HG02981 (cell line): ENCODE data around the gene PGK2.
"Not testable (repeated sequence)": the region's sequence is repeated elsewhere in the genome, so short reads cannot be mapped to it uniquely, and the experiment has no call there.

Source experiments
- ATAC-seq: cut with Tn5 transposase; IDR thresholded peaks from one replicate; pipeline ENCODE4 v1.9.1; 2021; ENCODE audit warnings: mild to moderate bottlenecking, moderate library complexity; ENCODE audit not compliant: unreplicated experiment

Gene PGK2

DNA sequence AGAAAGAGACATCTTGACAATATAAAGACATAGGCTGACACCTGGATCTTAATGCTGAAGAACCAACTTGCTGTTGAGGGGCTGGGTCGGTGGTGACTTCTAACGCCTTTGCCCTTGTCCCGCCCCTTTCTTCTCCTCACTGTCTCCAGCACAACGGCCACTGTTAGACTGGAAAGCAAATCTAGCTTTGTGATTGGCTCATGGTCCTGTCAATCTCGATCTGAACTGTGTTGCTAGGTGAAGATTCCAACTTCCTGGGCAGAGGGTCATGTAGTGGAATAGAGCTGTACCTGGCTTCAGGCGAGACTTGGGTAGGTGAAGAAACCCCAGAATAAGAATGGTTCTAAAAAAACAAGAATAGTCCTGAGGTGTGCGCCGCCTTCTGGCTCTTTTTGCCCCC is at the start of gene PGK2:
Gene PGK2, minus strand, starts transcription at position 110 of the 400 bp plus-strand sequence. Its CDS starts 98 bp downstream, at position 12.
- no peak for ATAC-seq

DNA sequence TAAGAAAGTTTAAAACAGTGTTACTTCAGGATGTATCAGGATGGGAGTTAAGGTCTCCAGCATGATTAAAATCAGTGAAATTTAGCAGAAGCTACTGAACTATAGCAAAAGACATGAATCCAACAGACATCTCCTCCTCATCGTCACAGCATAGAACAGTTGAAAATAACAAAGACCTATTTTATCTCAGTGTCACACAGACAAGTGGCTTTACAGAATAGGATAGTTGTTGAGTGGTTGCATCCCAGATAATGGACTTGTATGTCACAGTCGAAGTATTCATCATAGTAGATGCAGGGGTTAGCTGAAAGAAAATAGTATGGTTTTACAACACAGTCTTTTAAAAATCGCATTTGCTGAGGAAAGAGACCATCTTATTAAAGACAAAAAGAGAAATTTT is 48.1 kb upstream of the PGK2 start:
- no peak for ATAC-seq

DNA sequence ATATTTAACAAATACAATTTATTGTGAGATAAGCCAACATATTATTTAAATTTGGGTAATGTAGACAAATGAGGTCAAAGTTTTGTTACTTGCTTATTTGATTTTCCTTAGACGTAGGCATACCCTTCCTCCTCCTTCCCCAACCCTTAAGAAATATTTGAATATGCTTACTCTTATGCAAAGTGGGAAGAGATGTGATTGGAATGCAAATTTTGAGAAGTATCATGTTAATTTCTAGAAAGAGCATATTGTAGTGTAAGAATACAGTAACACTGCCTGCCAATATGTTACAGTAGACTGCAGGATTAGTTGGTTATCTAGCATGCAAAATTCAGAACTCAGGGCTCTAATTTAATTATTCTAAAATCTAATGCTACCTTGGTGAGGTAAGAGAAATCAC is 46.3 kb upstream of the PGK2 start:
- ATAC-seq: no peak

DNA sequence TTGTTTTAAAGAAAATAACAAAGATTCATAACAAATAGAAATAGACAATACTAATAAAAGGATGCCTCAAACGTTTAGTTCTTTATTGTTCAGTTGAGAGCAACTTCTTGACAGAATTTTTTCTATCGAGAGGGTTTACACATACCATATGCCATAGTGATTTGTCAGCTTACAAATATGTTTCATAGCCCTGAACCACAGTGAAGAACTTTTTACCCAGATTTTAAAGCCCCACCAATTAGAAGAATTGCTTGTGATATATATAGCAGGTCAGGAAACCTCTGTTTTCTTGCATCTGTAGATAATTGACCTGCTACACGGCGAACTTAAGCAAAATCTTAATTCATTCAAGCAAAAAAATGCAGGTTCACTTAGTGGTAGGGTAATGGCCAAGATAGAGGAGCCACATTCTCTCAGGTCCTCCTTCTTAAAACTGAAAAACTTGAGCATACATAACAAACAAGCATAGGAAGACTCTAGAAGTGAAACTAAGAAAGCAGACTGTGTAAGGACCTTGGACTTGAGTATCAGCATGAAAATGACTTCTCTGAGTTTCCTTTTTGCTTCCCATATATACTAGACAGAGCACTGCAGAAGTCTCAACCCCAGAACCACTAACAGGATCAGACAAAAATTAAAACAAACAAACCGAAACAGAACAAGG is 39.8 kb upstream of the PGK2 start:
- ATAC-seq: peak; percentile 99

DNA sequence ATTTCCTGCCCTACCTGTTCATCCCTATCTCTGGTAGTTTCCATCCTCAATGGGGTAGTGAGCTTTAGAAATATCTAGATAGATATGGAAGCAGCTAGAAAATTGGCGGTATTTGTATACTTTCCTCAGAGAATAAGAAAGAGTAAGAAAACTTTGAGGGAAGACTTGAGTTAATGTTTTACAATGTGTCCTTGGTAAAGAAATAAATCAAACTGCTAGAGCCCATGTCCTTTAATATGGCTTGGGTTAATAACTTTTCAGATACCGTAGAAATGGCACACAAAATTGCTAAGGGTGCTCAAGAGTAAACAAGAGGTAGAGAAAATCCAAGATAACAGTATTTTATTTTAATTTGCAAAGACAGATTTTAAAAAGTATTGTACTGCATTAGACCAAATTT is 28.1 kb upstream of the PGK2 start:
- no peak for ATAC-seq

DNA sequence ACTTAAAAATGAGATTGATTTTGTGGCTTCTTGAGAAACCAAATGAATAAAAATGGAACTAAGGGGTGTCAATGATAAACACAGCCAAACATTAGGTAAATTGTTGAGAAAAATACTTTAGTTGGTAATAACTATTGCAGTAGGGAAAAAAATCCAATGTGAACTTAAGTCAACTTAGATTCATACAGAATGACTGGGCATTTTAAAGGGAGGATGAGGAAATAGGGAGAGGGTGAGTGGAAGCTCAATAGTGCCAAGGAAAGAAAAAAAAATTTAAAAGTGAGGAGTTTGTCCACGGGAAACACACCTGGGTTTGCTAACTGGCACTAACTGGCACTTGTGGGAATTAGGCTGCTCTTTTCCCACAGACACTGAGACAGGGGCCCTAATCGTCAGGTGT is 26.2 kb upstream of the PGK2 start:
- ATAC-seq: no peak

DNA sequence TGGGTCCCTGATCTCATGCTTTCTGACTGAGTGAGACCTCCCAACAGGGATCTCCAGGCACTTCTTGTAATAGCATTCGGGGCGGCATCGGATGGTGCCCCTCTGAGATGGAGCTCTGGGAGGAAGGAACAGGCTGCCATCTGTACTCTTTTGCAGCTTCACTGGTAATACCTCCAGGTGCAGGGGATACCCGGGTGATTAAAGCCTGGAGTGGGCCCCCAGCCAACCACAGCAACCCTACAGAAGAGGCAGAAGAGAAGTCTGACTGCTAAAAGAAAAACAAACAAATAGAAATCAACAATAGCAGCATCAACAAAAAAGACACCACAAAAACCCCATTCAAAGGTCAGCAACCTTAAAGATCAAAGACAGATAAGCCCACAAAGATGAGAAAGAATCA is 19.1 kb upstream of the PGK2 start:
- ATAC-seq: no peak

DNA sequence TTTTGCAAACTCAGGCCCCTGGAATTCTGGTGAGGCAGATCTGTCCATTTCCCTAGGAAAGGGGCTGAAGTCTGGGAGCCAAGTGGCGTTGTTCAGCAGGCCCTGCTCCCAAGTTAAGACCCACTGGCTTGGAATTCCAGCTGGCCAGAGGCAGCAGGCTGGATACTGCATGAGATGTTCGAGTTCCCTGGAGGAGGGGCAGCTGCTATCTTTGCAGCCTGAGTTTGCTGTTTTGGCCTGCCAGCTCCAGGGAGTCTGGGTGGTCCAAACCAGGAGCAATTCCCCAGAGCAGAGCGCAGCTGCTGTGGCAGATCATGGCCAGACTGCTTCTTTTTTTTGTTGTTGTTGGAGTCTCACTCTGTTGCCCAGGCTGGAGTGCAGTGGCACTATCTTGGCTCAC is 18.2 kb upstream of the PGK2 start:
- no peak for ATAC-seq

DNA sequence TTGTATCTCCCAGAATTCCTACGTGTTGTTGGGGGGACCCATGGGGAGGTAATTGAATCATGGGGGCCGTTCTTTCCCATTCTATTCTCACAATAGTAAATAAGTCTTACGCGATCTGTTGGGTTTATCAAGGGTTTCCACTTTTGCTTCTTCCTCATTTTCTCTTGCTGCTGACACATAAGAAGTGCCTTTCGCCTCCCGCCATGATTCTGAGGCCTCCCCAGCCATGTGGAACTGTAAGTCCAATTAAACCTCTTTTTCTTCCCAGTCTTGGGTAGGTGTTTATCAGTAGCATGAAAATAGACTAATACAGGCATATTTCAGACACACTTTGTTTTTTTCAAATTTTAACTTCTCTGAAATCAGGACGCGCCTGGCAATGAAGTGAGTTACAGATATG is 14.4 kb upstream of the PGK2 start:
- ATAC-seq: no peak

DNA sequence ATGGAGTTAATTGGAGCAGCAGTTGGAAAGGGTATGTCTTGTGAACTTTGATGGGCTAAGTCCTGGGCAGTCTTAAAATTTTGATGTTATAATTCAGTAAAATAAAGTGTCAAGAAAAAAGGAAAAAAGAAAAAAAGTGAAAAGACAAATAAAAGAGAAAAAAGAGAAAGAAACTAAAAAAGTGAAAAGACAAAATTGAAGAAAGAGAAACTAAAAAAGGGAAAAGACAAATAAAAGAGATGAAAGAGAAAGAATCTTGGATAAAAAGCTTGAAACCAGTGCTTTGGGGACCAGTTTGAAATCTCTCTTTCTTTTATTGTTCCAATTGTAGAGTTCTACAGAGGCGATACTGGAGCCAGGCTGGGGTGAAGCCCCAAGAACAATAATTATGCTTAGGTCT is 12.0 kb upstream of the PGK2 start:
- ATAC-seq: no peak

DNA sequence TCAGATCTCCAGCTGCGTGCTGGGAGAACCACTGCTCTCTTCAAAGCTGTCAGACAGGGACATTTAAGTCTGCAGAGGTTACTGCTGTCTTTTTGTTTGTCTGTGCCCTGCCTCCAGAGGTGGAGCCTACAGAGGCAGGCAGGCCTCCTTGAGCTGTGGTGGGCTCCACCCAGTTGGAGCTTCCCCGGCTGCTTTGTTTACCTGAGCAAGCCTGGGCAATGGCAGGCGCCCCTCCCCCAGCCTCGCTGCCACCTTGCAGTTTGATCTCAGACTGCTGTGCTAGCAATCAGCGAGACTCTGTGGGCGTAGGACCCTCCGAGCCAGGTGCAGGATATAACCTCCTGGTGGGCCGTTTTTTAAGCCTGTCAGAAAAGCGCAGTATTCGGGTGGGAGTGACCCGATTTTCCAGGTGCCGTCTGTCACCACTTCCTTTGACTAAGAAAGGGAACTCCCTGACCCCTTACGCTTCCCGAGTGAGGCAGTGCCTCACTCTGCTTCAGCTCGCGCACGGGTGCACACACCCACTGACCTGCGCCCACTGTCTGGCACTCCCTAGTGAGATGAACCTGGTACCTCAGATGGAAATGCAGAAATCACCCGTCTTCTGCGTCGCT is 9.9 kb upstream of the PGK2 start:
- ATAC-seq: not testable (repeated sequence)

DNA sequence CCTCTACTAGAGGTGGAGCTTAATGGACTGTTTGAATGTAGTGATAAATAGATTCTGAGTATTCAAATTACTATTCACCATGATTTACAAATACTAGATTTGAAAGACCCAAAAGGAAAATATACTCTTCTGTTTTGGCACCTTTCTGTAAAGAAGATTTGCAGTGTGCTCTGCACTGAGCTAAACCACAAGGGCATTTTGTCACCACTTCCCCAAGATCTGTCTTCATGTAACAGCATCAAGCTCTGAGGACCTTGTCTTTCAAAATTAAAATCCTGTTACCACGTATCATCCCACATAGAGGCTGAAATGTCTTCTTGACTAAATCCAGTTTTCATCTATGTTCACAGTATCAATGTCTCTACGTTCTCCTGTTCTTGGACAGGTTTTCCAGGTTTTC is 3.3 kb upstream of the PGK2 start:
- peak; percentile 44 for ATAC-seq

DNA sequence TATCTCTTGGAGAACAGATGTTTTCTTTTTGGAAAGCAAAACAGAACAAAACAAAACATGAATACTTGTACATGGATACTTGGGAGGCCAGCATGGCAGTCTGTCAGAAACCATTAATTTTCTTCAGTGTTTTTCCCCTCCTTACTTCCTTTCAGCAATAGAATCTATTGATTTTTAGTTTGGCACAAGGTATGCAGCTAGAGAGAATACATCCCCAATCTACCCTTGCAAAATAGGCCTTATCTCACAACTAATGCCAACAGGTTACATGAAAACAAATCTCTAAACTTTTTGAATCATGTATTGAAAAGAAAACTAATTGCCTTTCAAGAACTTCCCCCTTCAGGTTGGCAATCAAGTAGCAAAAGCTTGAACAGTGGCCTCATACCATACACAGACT is 2.8 kb downstream of the PGK2 start:
- ATAC-seq: no peak

DNA sequence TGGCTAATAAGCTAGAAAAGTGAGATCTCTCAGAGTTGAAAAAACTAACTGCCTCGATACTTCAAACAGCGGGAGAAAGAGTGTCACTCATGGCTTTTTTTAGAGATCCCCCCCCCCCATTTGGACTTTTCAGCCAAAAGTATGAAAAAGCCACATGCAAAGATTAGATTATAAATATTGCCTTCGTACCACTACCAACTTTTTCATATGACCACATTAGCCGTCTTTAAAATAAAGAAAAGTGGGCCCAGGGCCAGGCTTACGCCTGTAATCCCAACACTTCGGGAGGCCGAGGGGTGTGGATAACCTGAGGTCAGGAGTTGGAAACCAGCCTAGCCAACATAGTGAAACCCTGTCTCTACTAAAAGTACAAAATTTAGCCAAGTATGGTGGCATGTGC is 4.4 kb downstream of the PGK2 start:
- ATAC-seq: no peak

DNA sequence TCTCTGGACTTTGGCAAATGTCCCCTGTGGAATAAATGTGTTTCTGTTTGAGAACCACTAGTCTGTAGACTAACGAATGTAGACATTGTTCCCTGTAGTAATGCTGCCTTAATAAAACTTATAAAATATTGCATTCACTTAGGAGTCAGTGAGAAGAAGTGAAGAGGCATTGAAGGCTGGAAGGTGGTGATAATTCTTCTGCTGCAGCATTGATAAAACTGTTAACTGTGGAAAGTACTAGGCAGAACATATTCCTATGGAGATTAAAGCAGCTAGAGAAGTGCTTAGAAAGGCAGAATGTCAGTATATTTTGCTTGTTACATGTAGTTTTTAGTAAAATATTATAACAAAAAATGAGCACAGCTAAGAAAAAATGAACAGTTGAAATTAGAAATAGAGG is 4.8 kb downstream of the PGK2 start:
- ATAC-seq: no peak

DNA sequence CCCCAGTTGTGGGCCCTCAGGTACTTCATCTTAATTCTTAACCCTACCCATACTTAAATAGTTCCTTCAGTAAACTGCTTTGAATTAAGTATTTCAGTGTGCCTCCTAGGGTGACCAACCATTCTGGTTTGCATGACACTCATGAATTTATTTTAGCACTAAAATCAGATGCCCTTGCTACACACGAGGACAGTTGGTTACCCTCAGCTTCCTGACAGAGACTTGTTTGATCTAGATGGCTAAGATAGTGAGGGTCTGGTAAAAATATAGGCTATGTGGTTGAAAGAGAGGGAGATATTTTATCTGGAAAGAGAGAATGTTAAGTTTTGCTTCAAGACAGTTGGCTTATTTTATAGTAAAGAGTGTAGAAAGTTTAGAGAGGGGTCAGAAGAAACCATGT is 10.6 kb downstream of the PGK2 start:
- no peak for ATAC-seq

DNA sequence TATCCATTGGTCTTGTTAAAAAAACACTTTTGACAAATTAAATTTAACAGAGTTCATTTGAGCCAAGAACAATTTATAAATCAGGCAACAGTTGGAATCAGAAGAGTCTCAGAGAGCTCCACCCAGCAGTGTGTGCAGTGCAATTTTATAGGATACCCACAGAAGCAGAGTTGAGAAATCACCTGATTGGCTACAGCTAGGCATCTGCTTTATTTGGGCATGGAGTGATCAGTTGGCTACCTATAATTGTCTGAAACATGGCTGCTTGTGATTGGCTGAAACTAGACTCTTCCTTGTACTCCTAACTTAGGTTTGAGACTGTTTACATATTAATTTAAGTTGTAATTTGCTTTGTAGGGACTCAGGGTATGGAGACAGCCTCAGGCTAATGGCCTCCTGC is 12.0 kb downstream of the PGK2 start:
- ATAC-seq: no peak

DNA sequence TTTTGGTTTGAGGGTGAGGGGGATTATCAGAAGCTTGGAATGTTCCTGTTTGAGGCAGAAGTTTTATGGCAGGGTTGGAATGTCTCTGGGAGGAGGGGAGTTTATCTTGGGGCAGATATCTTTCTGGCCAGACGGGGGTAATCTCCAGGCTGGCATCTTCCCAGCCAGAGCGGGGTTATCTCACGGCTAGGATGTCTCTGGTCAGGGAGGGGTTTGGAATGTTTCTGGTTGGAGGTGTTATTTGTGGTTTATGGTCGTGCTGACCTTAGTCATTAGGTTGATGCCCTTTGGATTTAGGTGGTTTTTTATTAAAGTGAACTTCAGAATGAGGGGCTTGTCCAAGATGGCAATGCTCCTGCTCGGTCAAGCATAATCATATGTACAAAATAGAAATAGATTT is 14.8 kb downstream of the PGK2 start:
- no peak for ATAC-seq

DNA sequence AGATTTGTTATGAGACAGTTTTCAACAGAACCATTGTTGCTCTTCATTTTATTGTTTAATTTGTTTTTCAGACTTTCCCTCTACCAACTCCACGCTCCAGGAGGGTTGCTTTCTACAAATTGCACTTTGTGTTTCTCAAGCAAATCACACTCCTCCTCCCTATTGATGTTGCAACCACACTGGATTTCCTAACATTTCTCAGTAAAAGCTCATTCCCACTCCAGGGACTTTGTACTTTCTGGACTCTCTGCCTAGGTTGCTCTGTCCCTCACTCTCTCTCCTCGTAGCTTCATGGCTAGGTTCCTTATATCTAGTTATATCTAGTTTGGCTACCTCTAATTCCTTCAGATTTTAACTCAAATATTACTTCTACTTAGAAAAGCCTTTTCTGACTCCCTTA is 20.3 kb downstream of the PGK2 start:
- ATAC-seq: no peak

DNA sequence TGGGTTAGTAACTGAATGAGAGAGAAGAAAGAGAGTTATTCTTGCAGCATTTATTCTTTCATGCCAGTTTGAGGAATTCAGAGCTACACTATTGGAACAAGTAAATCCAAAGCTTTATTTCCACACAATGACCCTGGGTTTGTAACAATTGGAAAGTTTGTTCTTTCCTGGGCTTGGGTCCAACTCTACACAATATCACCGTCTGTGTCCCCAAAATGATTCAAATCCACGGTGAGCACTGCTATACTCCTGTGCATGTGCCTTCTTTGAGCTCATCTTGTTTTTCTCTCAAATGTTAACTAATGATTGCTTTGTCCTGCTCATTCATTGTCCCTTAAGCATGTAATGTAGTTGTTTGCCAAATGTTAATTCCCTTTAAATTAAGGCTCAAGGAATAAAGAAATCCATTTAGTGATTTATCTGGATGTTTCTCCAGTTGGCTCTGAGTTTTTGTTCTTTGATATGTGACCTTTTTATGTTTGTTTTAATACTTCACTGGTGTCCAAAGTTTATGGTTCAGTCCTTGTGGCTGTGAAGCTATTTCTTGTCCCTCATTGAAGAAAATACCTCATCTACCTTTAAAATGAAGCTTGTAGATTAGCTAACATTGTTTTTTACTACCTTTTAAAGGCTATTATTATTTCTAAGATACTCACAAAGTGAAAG is 22.4 kb downstream of the PGK2 start:
- no peak for ATAC-seq

DNA sequence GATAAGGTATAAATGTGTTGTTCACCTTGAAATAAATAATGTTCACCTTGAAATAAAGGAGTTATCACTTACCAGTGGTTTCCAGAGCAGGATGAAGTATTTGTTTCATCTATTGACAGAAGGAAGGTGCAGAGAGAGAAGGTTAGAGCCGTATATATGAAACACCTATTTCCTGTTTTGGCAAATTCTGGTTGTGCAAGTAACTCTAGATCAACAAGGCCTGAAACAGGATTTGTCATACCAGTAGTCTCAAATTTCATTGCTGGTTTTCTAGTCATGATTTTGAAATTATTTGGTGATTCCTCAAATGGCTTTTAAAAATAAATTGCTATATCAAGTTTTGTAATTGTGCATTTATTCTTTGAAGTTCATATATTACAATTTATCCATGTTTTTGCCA is 42.8 kb downstream of the PGK2 start, which contains the start of gene CRISP3:
Gene CRISP3, minus strand, starts transcription at position 130 of the 400 bp plus-strand sequence. Its CDS starts 21 bp downstream, at position 109.
- no peak for ATAC-seq

DNA sequence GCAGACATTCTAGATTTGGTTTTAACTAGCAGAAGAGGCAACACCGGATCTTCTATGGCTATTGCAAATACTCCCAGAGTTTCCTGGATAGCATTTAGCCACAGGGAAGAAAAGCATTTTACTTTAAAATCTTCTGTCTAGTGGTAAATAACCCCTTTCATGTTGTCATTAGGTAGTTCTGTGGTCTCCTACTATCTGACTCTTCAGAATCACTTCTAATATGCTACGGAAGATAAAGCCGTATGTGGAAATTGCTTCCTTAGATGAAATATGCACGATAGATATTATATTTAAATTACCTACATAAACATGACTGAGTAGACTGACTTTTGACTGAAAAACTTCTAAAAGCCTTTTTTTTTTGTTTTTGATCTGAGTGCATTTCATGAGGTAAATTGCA is 43.7 kb downstream of the PGK2 start:
- ATAC-seq: no peak
